HFF-Myc (cell line): ENCODE results near the gene ZNF213.
A peak's percentile ranks its signal among the peaks of the same experiment; 100 is the strongest.

Experiments used
- DNase-seq: peaks from one replicate; pipeline ENCODE4 v3.0.0-alpha.2; 2011; ENCODE audit warnings: low read depth; ENCODE audit errors: extremely low read depth
- H3K4me3 ChIP-seq: replicated peaks from 2 replicates; pipeline ENCODE4 v1.5.1; 2011; ENCODE audit warnings: low read depth, mild to moderate bottlenecking, control low read depth, low read length
- TF ChIP-seq, protein P1 (sequence below): IDR thresholded peaks from 2 replicates; pipeline ENCODE4 v1.5.1; 2012; ENCODE audit warnings: mild to moderate bottlenecking, low read depth, low read length, control low read depth; ENCODE audit errors: missing control alignments

Gene ZNF213

DNA sequence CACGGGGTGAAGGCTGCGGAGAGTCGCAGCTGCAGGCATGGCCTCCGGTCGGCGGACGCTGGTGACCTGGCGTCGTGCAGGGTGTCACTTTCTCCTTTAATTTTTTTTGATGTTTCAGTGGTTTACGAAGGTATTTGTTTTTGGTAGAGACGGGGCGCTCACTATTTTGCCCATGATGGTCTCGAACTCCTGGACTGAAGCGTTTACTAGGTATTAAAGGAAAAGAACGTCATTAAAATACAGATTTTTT is 17.1 kb downstream of the ZNF213 start:
- no peak for DNase-seq
- TF ChIP-seq, protein P1, sequence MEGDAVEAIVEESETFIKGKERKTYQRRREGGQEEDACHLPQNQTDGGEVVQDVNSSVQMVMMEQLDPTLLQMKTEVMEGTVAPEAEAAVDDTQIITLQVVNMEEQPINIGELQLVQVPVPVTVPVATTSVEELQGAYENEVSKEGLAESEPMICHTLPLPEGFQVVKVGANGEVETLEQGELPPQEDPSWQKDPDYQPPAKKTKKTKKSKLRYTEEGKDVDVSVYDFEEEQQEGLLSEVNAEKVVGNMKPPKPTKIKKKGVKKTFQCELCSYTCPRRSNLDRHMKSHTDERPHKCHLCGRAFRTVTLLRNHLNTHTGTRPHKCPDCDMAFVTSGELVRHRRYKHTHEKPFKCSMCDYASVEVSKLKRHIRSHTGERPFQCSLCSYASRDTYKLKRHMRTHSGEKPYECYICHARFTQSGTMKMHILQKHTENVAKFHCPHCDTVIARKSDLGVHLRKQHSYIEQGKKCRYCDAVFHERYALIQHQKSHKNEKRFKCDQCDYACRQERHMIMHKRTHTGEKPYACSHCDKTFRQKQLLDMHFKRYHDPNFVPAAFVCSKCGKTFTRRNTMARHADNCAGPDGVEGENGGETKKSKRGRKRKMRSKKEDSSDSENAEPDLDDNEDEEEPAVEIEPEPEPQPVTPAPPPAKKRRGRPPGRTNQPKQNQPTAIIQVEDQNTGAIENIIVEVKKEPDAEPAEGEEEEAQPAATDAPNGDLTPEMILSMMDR: no peak
- H3K4me3 ChIP-seq: peak overlapping the region; percentile 45

DNA sequence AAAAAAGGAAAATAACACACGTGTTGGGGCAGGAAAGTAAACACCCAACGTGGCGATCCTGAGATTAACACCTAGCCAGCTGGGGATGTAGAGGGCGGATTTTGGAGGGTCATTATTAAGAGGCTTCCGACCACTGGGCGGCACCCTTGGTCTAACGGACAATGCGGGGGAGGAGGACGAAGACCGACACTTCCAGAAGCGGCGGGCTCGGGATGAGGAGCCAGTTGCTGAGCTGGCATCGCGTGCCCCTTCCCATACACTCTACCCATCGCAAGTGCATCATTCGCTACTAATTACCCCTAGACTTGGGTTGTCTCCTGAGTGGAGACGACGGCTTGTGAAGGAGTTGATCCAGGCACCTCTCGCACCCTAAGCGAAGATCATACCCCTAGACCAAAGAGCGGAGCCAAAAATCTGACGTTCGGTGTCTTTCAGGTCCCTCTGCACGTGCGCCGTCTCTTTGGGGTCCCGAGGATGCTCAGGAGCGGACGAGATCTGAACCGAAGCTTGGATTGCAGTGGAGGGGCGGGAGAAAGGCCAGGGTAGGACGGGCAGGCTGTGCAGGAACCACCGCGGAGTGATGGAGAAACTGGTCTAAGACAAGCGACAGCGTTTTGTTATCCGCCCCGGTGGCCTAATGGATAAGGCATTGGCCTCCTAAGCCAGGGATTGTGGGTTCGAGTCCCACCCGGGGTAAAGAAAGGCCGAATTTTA is 17.6 kb downstream of the ZNF213 start:
- DNase-seq: peak; percentile 79
- peak overlapping the region; percentile 45 for H3K4me3 ChIP-seq
- TF ChIP-seq, protein P1: peak; percentile 34

DNA sequence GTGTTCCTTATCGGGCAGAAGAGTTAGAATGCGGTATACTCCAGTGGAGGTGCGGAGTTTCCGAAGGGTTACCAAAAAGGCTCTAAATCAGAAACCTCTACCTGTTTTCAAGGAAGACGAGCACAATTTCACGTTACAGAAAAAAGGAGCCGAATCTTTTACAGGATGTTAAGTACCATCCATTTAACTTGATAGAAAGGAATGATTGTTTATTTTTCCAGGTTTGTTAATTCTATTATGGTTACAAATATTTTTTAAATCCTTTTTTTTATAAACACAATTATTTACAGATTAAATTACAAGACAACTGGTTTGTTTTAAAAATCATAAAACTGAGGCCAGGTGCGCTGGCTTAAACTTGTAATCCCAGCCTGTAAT is 18.2 kb downstream of the ZNF213 start:
- TF ChIP-seq, protein P1: no peak
- peak; percentile 88 for DNase-seq
- H3K4me3 ChIP-seq: no peak overlapping the region

DNA sequence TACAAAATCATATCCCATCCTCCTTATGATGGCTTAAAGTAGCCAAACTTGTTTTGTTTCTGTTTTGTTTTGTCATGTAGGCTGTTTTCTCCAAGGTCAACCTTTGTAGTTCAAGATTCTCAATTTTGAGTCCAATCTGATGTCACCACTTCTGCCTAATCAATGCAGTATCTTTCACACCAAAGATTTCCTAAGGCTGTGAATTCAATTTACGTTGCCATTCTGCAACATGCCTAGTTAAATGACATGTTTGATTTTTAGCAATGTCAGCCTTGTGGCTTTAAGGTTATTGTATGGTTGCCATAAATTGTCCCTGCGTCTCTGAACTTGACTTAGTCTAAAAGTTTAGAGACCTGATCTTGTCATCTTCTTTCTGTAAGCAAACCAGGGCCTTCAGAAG is 20.4 kb downstream of the ZNF213 start:
- no peak for DNase-seq
- TF ChIP-seq, protein P1: no peak
- no peak overlapping the region for H3K4me3 ChIP-seq

DNA sequence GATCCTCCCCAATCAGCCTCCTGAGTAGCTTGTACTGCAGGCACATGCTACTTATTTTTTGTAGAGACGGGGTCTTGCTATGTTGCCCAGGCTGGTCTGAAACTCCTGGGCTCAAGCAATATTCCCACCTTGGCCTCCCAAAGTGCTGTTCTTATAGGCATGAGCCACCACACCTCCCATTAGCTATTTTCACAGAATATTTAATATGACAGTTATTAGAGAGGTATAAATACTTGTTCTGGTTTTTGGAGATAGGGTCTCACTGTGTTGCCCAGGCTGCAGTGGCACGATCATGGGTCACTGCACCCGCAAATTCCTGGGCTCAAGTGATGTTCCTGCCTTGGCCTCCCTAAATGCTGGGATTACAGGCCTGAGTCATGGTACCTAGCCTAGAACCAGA is 21.1 kb downstream of the ZNF213 start:
- DNase-seq: no peak
- no peak overlapping the region for H3K4me3 ChIP-seq
- TF ChIP-seq, protein P1: no peak

DNA sequence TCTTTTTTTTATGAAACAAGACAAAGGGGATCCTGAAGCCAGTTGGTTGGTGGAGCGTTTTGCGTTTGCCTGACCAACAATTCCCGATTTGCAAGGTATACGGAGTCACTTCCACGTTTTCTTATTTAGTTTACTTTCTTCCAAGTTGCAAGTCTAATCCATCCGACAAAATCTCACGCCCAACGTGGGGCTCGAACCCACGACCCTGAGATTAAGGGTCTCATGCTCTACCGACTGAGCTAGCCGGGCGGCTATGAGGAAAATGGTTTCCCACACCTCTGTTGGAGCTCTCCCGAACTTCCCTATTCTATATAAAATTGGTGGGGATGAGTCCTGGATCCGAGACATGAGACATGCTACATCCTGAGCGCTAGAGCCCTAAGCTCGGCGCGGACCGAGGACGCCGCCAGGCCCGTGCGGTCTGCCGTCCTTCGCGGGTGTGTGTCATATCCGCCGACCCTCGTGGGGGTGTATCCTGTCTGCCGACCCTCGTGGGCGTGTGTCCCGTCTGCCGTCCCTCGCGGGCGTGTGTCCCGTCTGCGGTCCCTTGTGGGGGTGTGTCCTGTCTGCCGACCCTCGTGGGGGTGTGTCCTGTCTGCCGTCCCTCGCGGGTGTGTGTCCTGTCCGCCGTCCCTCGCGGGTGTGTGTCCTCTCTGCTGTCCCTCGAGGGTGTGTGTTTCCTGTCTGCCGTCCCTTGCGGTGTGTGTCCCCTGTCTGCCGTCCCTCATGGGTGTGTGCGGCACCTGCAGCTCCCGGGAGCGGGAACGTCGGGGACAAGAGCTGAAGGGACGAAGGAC is 22.6 kb downstream of the ZNF213 start:
- TF ChIP-seq, protein P1: no peak
- DNase-seq: peak; percentile 97
- H3K4me3 ChIP-seq: peak overlapping the region; percentile 72
